ENCODE data around the gene MINDY4.

MINDY4 gene

GRCh38 chr7:30739691-30740090, 31.5 kb upstream of the MINDY4 start:
- H3K27ac ChIP-seq (replicated peaks) = no peak overlapping the region
- TF ChIP-seq SPI1 (IDR thresholded peaks at IDR 0.05; ENCODE audit: borderline replicate concordance, low read depth) = no peak
- no peak for TF ChIP-seq CTCF (IDR thresholded peaks at IDR 0.05; ENCODE audit: insufficient read depth, low read length)
- TF ChIP-seq REST (IDR thresholded peaks at IDR 0.05; ENCODE audit: insufficient replicate concordance, low read depth) = no peak
- TF ChIP-seq GABPA (IDR thresholded peaks at IDR 0.05; ENCODE audit: low read depth) = no peak
- no peak for TF ChIP-seq POLR2AphosphoS5 (IDR thresholded peaks at IDR 0.05; ENCODE audit: low read depth)
- H3K27me3 ChIP-seq (ENCODE audit: insufficient read depth, poor library complexity, severe bottlenecking) = peaks cover 5% of the 10 kb centered on the region
- no peak overlapping the region for H3K4me3 ChIP-seq (replicated peaks; ENCODE audit: insufficient read depth, low read length)
- no peak for DNase-seq (ENCODE audit: low read depth in 1 of 2, low spot score in 1 of 2)

- Histone ChIP-seq H3K27ac (replicated peaks) (no peak overlapping the region), H3K4me3 (replicated peaks; ENCODE audit: insufficient read depth, low read length) (no peak overlapping the region), H3K27me3 (ENCODE audit: insufficient read depth, poor library complexity, severe bottlenecking) (peaks cover 3% of the 10 kb centered on the region)
- no peak for TF ChIP-seq GABPA (IDR thresholded peaks at IDR 0.05; ENCODE audit: low read depth)
- peak; percentile 99 for TF ChIP-seq CTCF (IDR thresholded peaks at IDR 0.05; ENCODE audit: insufficient read depth, low read length)
- peak in 1 of 2 experiments; percentile 53 for DNase-seq (ENCODE audit: low read depth in 1 of 2, low spot score in 1 of 2)
Measured at GRCh38 chr7:30740417-30741181, 30.6 kb upstream of the MINDY4 start.

- DNase-seq (ENCODE audit: low read depth in 1 of 2, low spot score in 1 of 2) = no peak
- H3K4me3 ChIP-seq (replicated peaks; ENCODE audit: insufficient read depth, low read length) = no peak overlapping the region
- peaks cover 3% of the 10 kb centered on the region for H3K27me3 ChIP-seq (ENCODE audit: insufficient read depth, poor library complexity, severe bottlenecking)
- no peak overlapping the region for H3K27ac ChIP-seq (replicated peaks)
- no peak for TF ChIP-seq REST (IDR thresholded peaks at IDR 0.05; ENCODE audit: insufficient replicate concordance, low read depth)
- TF ChIP-seq GABPA (IDR thresholded peaks at IDR 0.05; ENCODE audit: low read depth) = no peak
- TF ChIP-seq SPI1 (IDR thresholded peaks at IDR 0.05; ENCODE audit: borderline replicate concordance, low read depth) = no peak
- no peak for TF ChIP-seq CTCF (IDR thresholded peaks at IDR 0.05; ENCODE audit: insufficient read depth, low read length)
- no peak for TF ChIP-seq POLR2AphosphoS5 (IDR thresholded peaks at IDR 0.05; ENCODE audit: low read depth)
Measured at GRCh38 chr7:30741289-30741688, 29.9 kb upstream of the MINDY4 start.

Measured in HL-60 (cell line).